ENCODE results near the gene PCSK6.

DNA sequence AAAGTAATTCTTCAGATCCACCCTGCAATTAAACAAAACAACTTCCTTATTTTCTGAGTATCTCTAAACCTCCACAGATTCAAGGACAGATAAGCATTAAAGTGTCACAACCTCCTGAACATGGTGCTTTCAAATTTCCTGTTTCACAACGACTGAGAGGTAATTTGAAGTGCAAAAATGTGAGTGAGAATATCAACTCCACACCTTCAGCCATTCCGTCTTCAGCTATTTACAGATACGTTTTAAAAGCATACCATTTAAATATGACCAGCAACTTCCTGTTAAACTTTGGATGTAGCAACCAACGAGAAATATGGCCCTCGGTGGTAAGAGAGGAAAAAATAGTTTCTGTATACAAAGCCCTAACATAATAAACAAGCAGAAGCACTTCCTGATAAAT lies 32.1 kb upstream of the PCSK6 start:
- TF ChIP-seq POLR2A (IDR thresholded peaks at IDR 0.05): no peak
- TF ChIP-seq, protein P1, sequence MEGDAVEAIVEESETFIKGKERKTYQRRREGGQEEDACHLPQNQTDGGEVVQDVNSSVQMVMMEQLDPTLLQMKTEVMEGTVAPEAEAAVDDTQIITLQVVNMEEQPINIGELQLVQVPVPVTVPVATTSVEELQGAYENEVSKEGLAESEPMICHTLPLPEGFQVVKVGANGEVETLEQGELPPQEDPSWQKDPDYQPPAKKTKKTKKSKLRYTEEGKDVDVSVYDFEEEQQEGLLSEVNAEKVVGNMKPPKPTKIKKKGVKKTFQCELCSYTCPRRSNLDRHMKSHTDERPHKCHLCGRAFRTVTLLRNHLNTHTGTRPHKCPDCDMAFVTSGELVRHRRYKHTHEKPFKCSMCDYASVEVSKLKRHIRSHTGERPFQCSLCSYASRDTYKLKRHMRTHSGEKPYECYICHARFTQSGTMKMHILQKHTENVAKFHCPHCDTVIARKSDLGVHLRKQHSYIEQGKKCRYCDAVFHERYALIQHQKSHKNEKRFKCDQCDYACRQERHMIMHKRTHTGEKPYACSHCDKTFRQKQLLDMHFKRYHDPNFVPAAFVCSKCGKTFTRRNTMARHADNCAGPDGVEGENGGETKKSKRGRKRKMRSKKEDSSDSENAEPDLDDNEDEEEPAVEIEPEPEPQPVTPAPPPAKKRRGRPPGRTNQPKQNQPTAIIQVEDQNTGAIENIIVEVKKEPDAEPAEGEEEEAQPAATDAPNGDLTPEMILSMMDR (IDR thresholded peaks at IDR 0.05): no peak
- no peak for TF ChIP-seq EP300 (IDR thresholded peaks at IDR 0.05)
